ENCODE measurements around the gene USP25. TPM values are rescaled to one million over a fixed set of nuclear protein-coding genes. Genes with fewer than 3 reads are reported as not detected.

USP25 gene
- total and polyA plus RNA-seq, 9 of the 15 experiments (the other 6 are each of a cell fraction or from before 2014, with no cell fraction given), result 7.8 to 44.9 (median 31.4) TPM

DNA sequence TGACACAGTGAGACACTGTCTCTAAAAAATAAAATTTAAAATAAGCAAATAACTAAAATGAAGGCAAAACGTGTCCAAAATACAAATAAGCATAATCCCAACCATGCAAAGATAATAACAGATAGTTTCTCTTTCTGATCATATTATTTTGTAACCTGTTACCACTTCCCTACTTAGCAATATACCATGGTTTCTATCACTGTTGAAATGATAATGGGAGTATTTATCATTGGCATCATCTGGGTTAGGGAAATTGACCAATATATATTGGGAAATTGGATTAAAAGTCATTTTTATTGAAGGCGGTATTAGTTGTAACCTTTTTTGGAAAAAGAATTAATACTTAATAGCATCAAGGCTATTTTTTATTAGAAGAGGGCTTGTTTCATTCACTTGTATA is 47.0 kb downstream of the USP25 start (continued):
- TF ChIP-seq, protein P1, sequence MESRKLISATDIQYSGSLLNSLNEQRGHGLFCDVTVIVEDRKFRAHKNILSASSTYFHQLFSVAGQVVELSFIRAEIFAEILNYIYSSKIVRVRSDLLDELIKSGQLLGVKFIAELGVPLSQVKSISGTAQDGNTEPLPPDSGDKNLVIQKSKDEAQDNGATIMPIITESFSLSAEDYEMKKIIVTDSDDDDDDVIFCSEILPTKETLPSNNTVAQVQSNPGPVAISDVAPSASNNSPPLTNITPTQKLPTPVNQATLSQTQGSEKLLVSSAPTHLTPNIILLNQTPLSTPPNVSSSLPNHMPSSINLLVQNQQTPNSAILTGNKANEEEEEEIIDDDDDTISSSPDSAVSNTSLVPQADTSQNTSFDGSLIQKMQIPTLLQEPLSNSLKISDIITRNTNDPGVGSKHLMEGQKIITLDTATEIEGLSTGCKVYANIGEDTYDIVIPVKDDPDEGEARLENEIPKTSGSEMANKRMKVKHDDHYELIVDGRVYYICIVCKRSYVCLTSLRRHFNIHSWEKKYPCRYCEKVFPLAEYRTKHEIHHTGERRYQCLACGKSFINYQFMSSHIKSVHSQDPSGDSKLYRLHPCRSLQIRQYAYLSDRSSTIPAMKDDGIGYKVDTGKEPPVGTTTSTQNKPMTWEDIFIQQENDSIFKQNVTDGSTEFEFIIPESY (CRISPR knock-in tag; IDR thresholded peaks at IDR 0.05), result no peak
- TF ChIP-seq XRCC4 (IDR thresholded peaks at IDR 0.05; ENCODE audit: extremely low read depth, insufficient read depth, insufficient read length) (no peak), KLF16 (IDR thresholded peaks at IDR 0.05) (no peak)
- TF ChIP-seq, protein P2, sequence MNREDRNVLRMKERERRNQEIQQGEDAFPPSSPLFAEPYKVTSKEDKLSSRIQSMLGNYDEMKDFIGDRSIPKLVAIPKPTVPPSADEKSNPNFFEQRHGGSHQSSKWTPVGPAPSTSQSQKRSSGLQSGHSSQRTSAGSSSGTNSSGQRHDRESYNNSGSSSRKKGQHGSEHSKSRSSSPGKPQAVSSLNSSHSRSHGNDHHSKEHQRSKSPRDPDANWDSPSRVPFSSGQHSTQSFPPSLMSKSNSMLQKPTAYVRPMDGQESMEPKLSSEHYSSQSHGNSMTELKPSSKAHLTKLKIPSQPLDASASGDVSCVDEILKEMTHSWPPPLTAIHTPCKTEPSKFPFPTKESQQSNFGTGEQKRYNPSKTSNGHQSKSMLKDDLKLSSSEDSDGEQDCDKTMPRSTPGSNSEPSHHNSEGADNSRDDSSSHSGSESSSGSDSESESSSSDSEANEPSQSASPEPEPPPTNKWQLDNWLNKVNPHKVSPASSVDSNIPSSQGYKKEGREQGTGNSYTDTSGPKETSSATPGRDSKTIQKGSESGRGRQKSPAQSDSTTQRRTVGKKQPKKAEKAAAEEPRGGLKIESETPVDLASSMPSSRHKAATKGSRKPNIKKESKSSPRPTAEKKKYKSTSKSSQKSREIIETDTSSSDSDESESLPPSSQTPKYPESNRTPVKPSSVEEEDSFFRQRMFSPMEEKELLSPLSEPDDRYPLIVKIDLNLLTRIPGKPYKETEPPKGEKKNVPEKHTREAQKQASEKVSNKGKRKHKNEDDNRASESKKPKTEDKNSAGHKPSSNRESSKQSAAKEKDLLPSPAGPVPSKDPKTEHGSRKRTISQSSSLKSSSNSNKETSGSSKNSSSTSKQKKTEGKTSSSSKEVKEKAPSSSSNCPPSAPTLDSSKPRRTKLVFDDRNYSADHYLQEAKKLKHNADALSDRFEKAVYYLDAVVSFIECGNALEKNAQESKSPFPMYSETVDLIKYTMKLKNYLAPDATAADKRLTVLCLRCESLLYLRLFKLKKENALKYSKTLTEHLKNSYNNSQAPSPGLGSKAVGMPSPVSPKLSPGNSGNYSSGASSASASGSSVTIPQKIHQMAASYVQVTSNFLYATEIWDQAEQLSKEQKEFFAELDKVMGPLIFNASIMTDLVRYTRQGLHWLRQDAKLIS (CRISPR knock-in tag; IDR thresholded peaks at IDR 0.05), result no peak

DNA sequence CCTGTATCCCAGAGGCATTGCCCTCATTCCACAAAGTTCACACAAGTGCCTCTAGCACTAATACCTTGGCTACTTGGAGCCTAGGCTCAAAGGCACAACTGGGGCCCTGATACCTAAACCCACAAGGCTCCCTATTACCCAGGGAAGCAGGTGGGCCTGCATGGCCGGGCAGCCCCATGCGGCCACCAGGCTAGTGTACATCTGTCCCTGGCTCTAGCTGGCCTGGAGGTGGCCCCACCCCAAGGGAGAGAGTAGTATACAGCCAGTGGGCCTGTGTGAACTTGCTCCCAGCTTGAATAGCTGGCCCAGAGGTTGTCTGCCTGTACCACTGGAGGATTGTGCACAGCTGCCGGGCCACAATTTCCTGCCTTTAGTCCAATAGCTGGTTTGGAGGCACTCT is 52.2 kb downstream of the USP25 start:
- POLR2A ChIA-PET, result interaction anchor here (0.5 kb wide), 1 partner anchor 1894 kb away, joined by 3 read pairs; no protein-coding TSS in a partner anchor
- FAIRE-seq, result no peak
- Histone ChIP-seq H3K27me3 (ENCODE audit: control insufficient read depth in 2 of 2, insufficient read depth in 2 of 2, low read length in 2 of 2) (no peaks in the 10 kb centered on the region), H3K79me2 (ENCODE audit: control insufficient read depth, insufficient read depth, low read length) (peaks cover 7% of the 10 kb centered on the region; the same call in 1 of the 3 replicates), H3K4me3 (no peak overlapping the region), H2AFZ (ENCODE audit: low read depth, low read length) (no peak overlapping the region), H3K27ac (ENCODE audit: extremely low read depth, low read depth, low read length) (no peak overlapping the region), H4K20me1 (replicated peaks; ENCODE audit: control insufficient read depth, insufficient read depth, low read length) (no peaks in the 10 kb centered on the region), H3K9me3 (replicated peaks; ENCODE audit: control insufficient read depth, insufficient read depth, low read depth, low read length) (no peaks in the 10 kb centered on the region; the same call in 1 of the 2 replicates), H3K9ac (ENCODE audit: insufficient read depth in 1 of 2, low read depth in 2 of 2, low read length in 2 of 2) (no peak overlapping the region), H3K9me1 (ENCODE audit: control insufficient read depth, insufficient read depth, low read length) (no peaks in the 10 kb centered on the region), H3K4me2 (ENCODE audit: insufficient read depth, low read length) (no peak overlapping the region), H3K36me3 (ENCODE audit: control insufficient read depth, insufficient read depth, low read length) (peaks cover 26% of the 10 kb centered on the region), H3K4me1 (replicated peaks in 1 of 2; ENCODE audit: control insufficient read depth in 2 of 2, insufficient read depth in 2 of 2, low read length in 2 of 2) (no peaks in the 10 kb centered on the region)
- DNase-seq (ENCODE audit: extremely low read depth in 1 of 4, low spot score in 3 of 4), result no peak
- CTCF ChIA-PET (ENCODE audit: low intra/inter-chr PET ratio), result no interaction called here
- no TSS peak for BruUV-seq (replicated peaks)
- WGBS (ENCODE audit: insufficient coverage, low coverage, missing lambda C conversion rate), result 89% methylated on average over 3 of the region's 3 CpGs
- TF ChIP-seq, protein P2 (CRISPR knock-in tag; IDR thresholded peaks at IDR 0.05), result no peak
- no peak for ATAC-seq
- in situ Hi-C loops (cut with MboI) (no loop called here), intact Hi-C loops (cut with micrococcal nuclease) (no loop called here)
